CD1c-positive myeloid dendritic cell (primary cell): ENCODE data around the gene COMP.

Experiments used
- DNase-seq: peaks from one replicate; pipeline ENCODE4 v3.0.0-alpha.2; 2016; ENCODE audit errors: extremely low spot score

COMP gene

GRCh38 chr19:18783958-18784785 lies 6.9 kb downstream of the COMP start:
- DNase-seq: no peak

DNA sequence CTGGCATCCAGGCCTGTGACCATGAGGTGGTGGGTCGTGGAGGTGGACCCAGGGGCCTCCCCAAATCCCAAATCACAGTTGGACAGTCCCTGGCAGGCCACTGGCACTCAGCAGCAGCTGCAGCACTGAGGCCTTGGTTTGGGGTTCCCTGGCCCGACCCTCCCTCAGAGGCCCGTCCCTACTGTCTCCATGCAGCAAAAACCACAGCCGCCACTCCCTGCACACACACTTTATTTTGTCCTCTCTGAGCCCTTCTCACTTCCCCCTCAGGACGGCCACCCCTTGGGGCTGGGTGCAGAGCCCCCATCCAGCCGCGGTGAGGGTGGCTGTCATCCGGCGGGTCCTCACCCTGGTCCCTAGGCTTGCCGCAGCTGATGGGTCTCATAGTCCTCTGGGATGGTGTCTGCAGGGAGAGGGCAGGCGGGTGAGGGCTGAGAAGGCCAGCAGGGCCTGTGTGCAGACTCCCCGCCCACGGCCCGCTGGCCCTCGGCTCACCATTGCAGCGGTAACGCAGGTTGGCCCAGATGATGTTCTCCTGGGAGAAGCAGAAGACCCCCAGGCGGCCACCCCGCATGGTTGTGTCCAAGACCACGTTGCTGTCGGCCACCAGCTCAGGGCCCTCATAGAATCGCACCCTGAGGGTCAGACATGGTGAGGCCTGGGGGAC lies 8.4 kb downstream of the COMP start:
- DNase-seq: no peak

- DNase-seq: no peak
Observed at GRCh38 chr19:18781885-18782527, 9.1 kb downstream of the COMP start.

DNA sequence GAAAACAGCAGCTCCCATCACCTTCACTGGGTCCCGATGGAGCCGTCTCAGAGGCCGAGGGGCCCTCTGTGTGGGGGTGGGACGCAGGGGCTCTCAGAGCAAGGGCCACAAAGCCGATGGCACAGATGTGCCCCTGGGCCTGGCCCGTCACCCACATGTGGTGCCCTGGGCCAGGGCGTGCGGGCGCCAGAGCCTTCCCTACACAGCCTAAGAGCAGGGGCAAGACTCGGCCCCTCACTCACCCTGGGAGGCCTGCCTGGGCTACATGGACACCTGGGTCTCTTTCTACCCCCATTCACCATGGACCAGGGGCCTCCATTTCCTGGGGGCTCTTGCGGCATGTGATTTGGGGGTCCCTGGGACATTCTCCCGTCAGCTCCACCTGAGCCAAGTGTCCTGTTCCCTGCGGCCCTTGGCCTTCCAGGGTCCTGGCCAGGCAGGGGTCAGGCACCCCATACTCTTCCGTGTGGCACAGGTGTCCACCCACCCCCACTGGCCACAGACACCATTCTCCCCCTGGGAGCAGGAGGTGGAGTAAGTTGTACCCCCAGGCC lies 10.0 kb downstream of the COMP start:
- no peak for DNase-seq

- no peak for DNase-seq
Observed at GRCh38 chr19:18780631-18781030, 10.5 kb downstream of the COMP start.

DNA sequence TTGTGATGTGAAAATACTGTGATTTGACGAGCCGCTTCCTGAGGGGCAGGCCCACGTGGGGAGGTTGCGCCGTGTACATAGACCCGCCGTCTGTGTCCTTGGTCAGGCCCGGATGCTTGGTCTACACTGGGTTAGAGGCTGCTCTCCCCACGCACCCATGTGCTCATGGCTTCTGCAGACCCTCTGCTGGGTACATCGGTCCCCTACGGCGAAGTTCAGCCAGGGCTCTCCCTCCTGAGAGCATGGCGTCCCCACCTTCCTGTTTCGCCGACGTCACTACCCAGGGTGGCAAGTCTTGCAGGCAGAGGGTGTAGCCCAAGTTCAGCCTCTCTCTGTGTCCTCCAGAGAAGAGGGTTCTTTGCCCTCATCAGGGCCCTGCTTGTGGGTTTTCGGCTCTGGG lies 11.0 kb downstream of the COMP start:
- DNase-seq: no peak

DNA sequence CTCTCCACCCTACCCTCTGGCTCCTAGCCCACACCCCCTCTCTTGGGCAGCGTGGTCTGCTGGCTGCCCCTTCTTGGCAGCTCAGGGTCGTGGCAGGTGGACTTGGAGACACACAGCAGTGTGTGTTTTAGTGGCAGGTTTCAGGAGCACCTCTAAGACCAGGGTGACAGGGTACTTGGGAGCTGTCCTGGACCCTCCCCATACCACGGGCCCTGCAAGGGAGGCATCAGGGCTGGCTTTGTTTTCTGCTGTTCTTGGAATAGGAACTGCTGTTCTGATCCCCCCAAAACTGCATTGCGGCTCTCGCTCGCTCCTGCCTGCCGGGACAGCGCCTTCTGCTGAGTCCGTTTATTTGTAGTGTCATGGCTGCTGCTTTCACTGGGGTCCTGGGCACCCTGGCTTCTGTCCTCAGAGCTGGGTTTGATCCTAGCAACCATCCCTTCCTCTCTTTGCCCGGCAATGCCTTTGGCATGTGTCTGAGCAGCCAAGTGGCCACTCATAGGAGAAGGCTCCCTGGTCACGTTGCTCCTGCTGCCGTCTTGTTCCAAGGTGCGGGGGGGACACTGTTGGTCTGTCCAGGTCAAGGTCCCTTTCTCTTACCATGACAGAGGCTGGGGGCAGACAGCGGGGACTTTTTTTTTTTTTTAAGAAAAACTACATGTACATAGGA lies 12.1 kb downstream of the COMP start:
- no peak for DNase-seq

- DNase-seq: no peak
Observed at GRCh38 chr19:18778076-18778389, 13.1 kb downstream of the COMP start.

- no peak for DNase-seq
Observed at GRCh38 chr19:18777301-18778075, 13.6 kb downstream of the COMP start.

GRCh38 chr19:18776736-18777135 lies 14.4 kb downstream of the COMP start:
- DNase-seq: no peak

DNA sequence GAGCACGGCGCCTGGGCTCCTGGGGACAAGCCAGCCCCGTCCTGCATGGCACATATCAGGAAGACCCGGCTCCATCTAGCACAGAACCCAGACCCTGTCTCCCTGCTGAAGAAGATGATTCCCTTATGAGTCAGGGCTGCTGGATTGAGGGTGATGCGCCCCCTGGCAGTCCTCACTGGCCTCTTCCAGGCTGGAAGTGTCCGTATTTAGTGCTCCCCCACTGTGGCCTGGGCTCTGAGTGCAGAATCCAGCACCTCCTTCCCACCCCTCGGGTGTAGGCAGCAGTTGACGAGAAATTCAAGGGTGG lies 14.9 kb downstream of the COMP start:
- DNase-seq: no peak

- DNase-seq: no peak
Observed at GRCh38 chr19:18775586-18776287, 15.4 kb downstream of the COMP start.

DNA sequence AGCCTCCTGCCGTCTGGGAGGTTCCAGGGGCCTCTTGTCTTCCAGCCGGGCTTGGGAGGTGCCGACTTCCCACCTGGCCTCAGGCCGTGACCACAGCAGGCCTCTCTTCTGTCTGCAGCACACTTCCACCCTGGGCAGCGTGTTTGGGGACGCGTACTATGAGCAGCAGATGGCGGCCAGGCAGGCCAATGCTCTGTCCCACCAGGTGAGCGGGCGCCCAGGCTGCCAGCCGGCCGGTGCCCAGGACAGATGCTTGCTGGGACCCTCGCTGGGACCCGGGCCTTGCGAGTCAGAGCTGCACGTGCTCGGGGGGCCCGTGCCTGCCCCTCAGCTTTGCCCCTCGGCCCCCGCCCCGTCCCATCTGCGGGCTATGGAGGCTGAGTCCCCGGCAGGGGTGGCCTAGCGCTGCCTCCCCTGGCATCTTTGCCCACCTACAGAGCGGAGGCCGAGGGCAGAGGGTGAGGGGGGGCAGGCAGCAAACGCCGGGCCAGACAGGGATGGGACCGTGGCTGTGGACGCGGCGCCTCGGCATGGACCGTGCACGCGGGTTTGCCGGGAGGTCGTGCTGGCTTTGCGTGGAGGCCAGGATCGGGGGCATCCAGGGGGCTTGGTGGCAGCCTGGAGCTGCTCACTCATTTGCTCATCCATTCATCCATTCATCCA lies 16.2 kb downstream of the COMP start:
- no peak for DNase-seq

DNA sequence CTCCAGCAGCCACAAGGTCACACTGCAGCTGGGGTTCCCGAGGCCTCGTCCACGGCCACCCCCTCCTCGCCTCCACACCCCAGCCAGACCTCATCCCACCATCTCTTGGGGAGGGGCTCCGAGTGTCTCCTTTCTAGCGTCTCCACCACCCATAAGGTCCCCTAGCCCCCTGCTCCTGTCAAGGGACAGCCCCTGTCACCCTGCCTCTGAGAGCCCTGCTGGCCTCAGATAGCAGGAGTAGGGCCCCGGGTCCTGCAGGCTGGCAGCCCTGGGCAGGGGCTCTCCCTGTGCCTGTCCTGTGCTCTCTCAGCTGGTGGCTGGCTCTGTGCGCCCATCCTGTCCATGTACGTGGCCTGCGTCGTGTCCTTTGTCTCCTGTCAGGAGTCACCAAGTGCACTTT lies 17.0 kb downstream of the COMP start:
- no peak for DNase-seq

GRCh38 chr19:18773682-18774081 lies 17.4 kb downstream of the COMP start:
- no peak for DNase-seq

DNA sequence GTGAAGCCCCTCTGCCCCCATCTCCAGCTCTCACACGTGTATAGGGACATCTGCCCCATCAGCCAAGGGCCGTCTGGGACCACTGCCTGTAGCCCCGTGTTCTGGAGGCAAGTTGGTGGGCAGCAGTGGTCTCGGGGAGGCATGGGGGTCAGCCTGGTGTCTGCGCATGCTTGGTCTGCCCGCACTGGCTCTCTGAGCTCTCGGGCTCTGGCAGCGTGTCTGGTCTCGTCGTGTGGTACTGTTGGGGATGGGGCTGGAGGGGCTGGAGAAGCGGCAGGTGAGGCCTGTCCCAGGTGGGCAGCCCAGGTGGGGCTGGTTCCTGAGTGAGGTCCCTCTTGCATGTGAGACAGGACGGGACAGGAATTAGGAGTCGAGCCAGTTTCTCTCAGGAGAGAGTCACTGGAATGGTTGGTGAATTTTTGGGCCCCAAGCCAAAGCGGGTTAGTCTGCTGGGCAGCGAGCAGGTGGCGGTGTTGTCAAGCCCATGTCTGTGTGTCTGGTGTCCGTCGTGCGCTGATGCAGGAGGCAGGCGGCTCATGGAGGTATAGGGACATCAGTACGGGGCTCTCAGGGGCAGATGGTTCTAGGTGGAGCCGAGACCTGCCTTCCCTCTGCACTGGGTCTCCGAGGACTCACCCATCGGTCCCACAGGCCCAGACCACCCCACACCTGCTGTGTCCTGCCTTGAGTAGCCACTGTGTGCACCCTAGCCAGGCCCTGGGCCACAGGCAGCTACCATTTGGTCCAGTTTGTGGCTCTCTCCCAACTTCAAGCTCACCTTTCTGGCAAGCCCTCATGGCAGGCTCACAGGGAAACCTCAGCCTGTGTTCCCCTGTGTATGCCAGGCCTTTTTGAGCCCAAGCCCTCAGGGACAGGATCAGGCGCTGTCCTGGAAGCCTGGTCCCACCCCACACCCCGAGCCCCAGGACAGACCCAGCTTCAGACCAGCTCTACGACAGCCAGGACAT lies 18.2 kb downstream of the COMP start:
- DNase-seq: no peak

DNA sequence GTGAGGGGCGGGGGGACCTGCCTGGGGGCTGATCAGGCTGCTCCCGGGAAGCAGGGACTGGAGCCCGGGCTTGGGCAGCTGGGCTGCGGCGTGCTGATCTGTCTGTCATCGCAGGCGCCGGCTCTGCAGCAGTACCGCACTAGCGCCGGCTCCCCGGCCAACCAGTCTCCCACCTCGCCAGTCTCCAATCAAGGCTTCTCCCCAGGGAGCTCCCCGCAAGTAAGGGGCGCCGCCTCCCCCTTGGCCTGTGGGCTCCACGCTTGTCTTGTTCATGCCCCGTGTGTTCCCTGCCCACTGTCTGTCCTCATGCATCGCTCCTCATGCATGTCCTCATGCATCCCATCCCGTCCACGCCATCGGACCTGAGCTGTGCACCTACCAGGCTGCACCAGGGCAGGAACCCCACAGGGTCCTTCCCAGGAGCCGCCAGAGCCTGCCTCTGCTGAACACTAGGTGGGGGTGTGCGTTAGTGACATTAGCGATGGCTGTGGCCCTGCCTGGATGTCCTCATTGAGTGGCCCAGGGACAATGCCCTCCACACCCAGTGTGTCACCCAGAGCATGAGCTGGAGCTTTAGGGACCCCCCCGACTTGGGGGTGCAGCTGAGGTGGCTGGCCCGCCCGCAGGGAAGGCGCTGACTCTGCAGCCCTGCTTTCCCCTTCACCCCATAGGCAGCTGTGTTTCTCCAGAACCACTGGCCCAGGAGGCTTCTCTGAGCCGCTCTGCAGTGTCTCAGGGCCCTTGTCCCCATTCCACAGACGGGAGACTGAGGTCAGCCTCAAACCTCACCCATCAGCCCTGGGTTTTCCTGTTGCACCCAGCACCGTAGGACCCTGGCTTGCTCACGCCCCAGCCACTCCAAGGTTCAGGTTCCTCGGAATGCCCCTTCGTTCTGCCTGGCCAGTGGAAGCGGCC lies 19.5 kb downstream of the COMP start:
- no peak for DNase-seq

DNA sequence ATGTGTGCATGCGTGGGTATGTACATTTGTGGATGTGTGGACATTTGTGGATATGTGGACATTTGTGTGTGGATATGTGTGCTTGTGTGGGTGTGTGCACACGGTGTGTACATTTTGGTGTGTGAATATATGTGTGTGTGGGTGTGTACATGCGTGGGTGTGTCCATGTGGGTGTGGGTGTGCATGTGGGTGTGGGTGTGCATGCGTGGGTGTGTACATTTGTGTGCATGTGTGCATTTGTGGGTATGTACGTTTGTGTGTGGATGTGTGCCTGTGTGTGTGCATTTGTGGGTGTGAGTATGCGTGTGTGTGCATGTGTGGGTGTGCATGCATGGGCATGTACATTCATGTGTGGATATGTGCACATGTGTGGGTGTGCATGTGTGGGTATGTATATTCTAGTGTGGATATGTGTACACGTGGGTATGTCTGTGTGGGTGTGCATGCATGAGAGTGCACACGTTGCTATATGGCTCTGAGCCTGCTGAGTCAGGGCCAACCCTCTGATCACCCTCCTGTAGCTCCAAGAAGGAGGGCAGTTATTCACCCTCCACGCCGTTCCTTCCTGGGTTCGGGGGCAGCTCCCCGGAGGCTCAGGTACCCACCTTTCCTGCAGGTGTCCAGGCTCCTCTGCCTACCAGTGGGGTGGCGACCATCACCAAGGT lies 20.3 kb downstream of the COMP start:
- no peak for DNase-seq
